Panc1 (cell line): Measurements from ENCODE around the gene ACTR1B. TPM values are rescaled to one million over a fixed set of nuclear protein-coding genes. Genes with fewer than 3 reads are reported as not detected.
"Not testable (repeated sequence)": the region's sequence is repeated elsewhere in the genome, so short reads cannot be mapped to it uniquely, and the experiment has no call there.

Experiments used
- ATAC-seq: fragments of 200-7000 bp; cut with Tn5 transposase; 2 replicates; pipeline ENCODE4 v1.9.1; 2020; ENCODE audit warnings: mild to moderate bottlenecking, moderate library complexity
- BruUV-seq: library from RNA; stranded (reverse); fragments of 400-500 nt; replicated peaks from 2 replicates; lab custom pipeline; 2021; lab: Mats Ljungman, UMichigan
- CTCF ChIA-PET: fragments of 300-600 bp; sonication (Branson Sonifier 250); formaldehyde crosslinking; loops from one replicate; lab custom pipeline; 2022; ENCODE audit warnings: antibody characterized with exemption; lab: Charles Lee
- POLR2A ChIA-PET: fragments of 300-600 bp; sonication (Branson Sonifier 250); formaldehyde crosslinking; loops from one replicate; lab custom pipeline; 2022; ENCODE audit warnings: antibody characterized with exemption; lab: Charles Lee
- DNase-seq: peaks from one replicate; pipeline ENCODE4 v3.0.0-alpha.2; 2010; ENCODE audit warnings: low read depth, low spot score
- H3K27ac ChIP-seq: 2 replicates; pipeline ENCODE4 v1.5.1; 2011; ENCODE audit warnings: mild to moderate bottlenecking, low read length, inconsistent platforms
- H3K27me3 ChIP-seq: fragments of 200-500 bp; sonication (Bioruptor generic); 2 replicates; pipeline ENCODE4 v1.6.0; 2014; ENCODE audit warnings: low read length, inconsistent platforms; ENCODE audit not compliant: control insufficient read depth, insufficient read depth
- H3K36me3 ChIP-seq: fragments of 200-500 bp; sonication (Bioruptor generic); 2 replicates; pipeline ENCODE4 v1.5.1; 2014; ENCODE audit warnings: inconsistent platforms, mild to moderate bottlenecking, low read length, moderate library complexity; ENCODE audit not compliant: control insufficient read depth, insufficient read depth
- H3K4me1 ChIP-seq: 2 replicates; pipeline ENCODE4 v1.5.1; 2011; ENCODE audit warnings: inconsistent platforms, mild to moderate bottlenecking, low read length, moderate library complexity; ENCODE audit not compliant: control insufficient read depth, insufficient read depth
- H3K4me3 ChIP-seq, 2 experiments: 2 replicates each; pipeline ENCODE4 v1.5.1; 2011 to 2012; ENCODE audit warnings: low read depth in 2 of 2, low read length in 2 of 2, mild to moderate bottlenecking in 2 of 2, inconsistent platforms in 1 of 2, moderate library complexity in 1 of 2
- H3K9me3 ChIP-seq: fragments of 200-500 bp; sonication (Bioruptor generic); 2 replicates; pipeline ENCODE4 v1.5.1; 2014; ENCODE audit warnings: low read depth, mild to moderate bottlenecking, inconsistent platforms, low read length, moderate library complexity; ENCODE audit not compliant: control insufficient read depth, insufficient read depth
- POLR2AphosphoS5 ChIP-seq: IDR thresholded peaks from 2 replicates; pipeline ENCODE4 v1.6.1; 2012; ENCODE audit warnings: mild to moderate bottlenecking, low read depth, low read length, moderate library complexity
- REST ChIP-seq, 2 experiments: IDR thresholded peaks; 2 replicates each; pipeline ENCODE4 v1.6.1; 2011 to 2012; ENCODE audit warnings: low read depth in 2 of 2, control low read depth in 1 of 2, low read length in 1 of 2, mild to moderate bottlenecking in 1 of 2, moderate library complexity in 1 of 2; ENCODE audit not compliant: insufficient read depth in 1 of 2
- SIN3A ChIP-seq: IDR thresholded peaks from 2 replicates; pipeline ENCODE4 v1.6.1; 2012; ENCODE audit warnings: low read depth, mild to moderate bottlenecking, low read length, moderate library complexity, borderline replicate concordance; ENCODE audit not compliant: insufficient read depth
- TCF7L2 ChIP-seq: IDR thresholded peaks from 2 replicates; pipeline ENCODE4 v1.6.1; 2011; ENCODE audit warnings: mild to moderate bottlenecking, low read depth, low read length, inconsistent platforms
- in situ Hi-C: cut with HindIII; loops from 2 replicates; pipeline ENCODE4 v1.10.0; 2016; ENCODE audit warnings: low sequenced_read_pairs, low pct_unique_long_range_greater_than_20kb
- intact Hi-C: fragments of 100-400 bp; cut with micrococcal nuclease; formaldehyde crosslinking; loops from one replicate; pipeline ENCODE4 v1.10.0; 2022; ENCODE audit not compliant: unreplicated experiment
- total RNA-seq: library from RNA; stranded (reverse); gene quantifications from one replicate; pipeline ENCODE4 v1.2.1, GENCODE V29; 2021; ENCODE audit not compliant: unreplicated experiment
- TF ChIP-seq, protein P1 (sequence below): fragments of 450-650 bp; IDR thresholded peaks from 2 replicates; pipeline ENCODE4 v1.5.1; 2017; ENCODE audit warnings: mild to moderate bottlenecking

ACTR1B gene
- total RNA-seq, 1 experiment from 2014 or later, result 28.1 TPM

GRCh38 chr2:97688062-97688827, 24.4 kb upstream of the ACTR1B start:
- ChIA-PET POLR2A (no interaction called here), CTCF (no interaction called here)
- Histone ChIP-seq H3K27ac (no peak overlapping the region), H3K9me3 (no peaks in the 10 kb centered on the region), H3K27me3 (no peaks in the 10 kb centered on the region), H3K36me3 (no peaks in the 10 kb centered on the region), H3K4me1 (no peaks in the 10 kb centered on the region), H3K4me3 (no peak overlapping the region)
- BruUV-seq, result no TSS peak
- ATAC-seq, result no peak
- no peak for DNase-seq
- TF ChIP-seq POLR2AphosphoS5 (no peak), SIN3A (no peak), REST (IDR thresholded peaks at IDR 0.05; ENCODE audit: insufficient read depth in 1 of 2, low read depth in 2 of 2, low read length in 1 of 2) (no peak), TCF7L2 (no peak)
- TF ChIP-seq, protein P1, sequence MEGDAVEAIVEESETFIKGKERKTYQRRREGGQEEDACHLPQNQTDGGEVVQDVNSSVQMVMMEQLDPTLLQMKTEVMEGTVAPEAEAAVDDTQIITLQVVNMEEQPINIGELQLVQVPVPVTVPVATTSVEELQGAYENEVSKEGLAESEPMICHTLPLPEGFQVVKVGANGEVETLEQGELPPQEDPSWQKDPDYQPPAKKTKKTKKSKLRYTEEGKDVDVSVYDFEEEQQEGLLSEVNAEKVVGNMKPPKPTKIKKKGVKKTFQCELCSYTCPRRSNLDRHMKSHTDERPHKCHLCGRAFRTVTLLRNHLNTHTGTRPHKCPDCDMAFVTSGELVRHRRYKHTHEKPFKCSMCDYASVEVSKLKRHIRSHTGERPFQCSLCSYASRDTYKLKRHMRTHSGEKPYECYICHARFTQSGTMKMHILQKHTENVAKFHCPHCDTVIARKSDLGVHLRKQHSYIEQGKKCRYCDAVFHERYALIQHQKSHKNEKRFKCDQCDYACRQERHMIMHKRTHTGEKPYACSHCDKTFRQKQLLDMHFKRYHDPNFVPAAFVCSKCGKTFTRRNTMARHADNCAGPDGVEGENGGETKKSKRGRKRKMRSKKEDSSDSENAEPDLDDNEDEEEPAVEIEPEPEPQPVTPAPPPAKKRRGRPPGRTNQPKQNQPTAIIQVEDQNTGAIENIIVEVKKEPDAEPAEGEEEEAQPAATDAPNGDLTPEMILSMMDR, result no peak
- in situ Hi-C loops, result no loop called here
- intact Hi-C loops, result no loop called here

DNA sequence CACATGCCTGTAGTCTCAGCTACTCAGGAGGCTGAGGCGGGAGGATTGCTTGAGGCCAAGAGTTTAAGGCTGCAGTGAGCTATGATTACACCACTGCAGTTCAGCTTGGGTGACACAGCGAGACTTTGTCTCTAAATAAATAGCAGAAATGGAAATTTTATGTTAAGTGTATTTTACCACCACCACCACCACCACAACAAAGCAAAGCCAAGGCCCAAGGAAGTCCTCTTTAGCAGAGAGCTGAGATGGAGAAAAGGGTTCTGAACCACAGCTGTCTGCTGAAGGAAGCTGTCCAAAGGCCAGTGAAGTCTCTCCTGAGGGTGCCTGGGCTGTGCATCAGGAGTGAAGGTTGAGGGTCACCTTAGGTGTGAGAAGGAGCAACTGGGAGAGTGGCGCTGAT, 23.4 kb upstream of the ACTR1B start:
- CTCF ChIA-PET, H3K27me3 ChIP-seq, H3K4me1 ChIP-seq, H3K9me3 ChIP-seq, in situ Hi-C loops, POLR2A ChIA-PET, DNase-seq, H3K27ac ChIP-seq, intact Hi-C loops, H3K36me3 ChIP-seq, BruUV-seq, H3K4me3 ChIP-seq, ATAC-seq: not testable (repeated sequence)

GRCh38 chr2:97678298-97678697, 14.5 kb upstream of the ACTR1B start:
- intact Hi-C loops, result no loop called here
- in situ Hi-C loops, result no loop called here
- POLR2A ChIA-PET, result no interaction called here
- H3K27ac ChIP-seq, result no peak overlapping the region
- no peaks in the 10 kb centered on the region for H3K27me3 ChIP-seq
- H3K36me3 ChIP-seq, result no peaks in the 10 kb centered on the region
- no TSS peak for BruUV-seq
- no peak for ATAC-seq
- TF ChIP-seq, protein P1, result no peak
- TF ChIP-seq TCF7L2, result no peak
- TF ChIP-seq POLR2AphosphoS5, result no peak
- no peak for TF ChIP-seq SIN3A
- no peak for TF ChIP-seq REST (IDR thresholded peaks at IDR 0.05; ENCODE audit: insufficient read depth in 1 of 2, low read depth in 2 of 2, low read length in 1 of 2)
- CTCF ChIA-PET, result no interaction called here
- no peaks in the 10 kb centered on the region for H3K4me1 ChIP-seq
- H3K9me3 ChIP-seq, result no peaks in the 10 kb centered on the region
- no peak for DNase-seq
- no peak overlapping the region for H3K4me3 ChIP-seq
